ENCODE results near the gene APC2. TPM values are rescaled to one million over a fixed set of nuclear protein-coding genes. Genes with fewer than 3 reads are reported as not detected.

APC2 gene
- total RNA-seq, 1 donor from 2014 or later: 0.12 TPM

DNA sequence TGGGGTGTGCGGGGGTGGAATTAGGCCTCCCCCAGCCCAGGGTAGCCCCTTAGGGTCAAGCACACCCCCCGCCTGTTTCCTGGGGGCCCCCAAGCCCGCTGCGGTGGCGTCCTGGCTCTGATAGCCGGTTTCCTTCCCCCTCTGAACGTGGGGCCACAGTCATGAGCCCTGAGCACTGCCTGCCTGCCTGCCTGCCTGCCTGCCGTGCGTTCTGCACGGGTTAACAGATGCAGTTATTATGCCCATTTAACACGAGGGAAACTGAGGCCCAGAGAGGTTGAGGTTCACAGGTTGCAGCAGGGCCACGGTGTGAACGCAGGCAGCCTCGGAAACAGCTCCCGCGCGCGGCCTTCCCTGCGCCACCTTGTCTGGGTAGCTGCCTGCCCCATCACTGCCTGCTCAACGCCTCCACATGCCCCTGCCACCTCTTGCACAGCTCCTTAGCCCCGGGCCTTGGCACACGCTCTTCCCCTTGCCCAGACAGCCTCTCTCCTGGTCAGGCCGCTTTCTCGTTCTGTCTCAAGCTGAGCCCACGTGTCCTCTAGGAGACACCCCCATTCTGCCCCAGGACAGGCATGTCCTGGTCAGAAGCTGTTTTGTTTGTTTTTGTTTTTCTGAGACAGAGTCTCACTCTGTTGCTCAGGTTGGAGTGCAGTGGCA lies 47.4 kb upstream of the APC2 start:
- H3K36me3 ChIP-seq: no peaks in the 10 kb centered on the region
- peaks cover 29% of the 10 kb centered on the region for H3K27me3 ChIP-seq (ENCODE audit: low read depth)
- no peak overlapping the region for H3K4me3 ChIP-seq
- H3K9me3 ChIP-seq: no peaks in the 10 kb centered on the region
- intact Hi-C loops (cut with DNase I): no loop called here
- no peak overlapping the region for H3K27ac ChIP-seq
- DNase-seq (no peak), ATAC-seq (no peak)
- peaks cover 33% of the 10 kb centered on the region for H3K4me1 ChIP-seq
- TF ChIP-seq, protein P1, sequence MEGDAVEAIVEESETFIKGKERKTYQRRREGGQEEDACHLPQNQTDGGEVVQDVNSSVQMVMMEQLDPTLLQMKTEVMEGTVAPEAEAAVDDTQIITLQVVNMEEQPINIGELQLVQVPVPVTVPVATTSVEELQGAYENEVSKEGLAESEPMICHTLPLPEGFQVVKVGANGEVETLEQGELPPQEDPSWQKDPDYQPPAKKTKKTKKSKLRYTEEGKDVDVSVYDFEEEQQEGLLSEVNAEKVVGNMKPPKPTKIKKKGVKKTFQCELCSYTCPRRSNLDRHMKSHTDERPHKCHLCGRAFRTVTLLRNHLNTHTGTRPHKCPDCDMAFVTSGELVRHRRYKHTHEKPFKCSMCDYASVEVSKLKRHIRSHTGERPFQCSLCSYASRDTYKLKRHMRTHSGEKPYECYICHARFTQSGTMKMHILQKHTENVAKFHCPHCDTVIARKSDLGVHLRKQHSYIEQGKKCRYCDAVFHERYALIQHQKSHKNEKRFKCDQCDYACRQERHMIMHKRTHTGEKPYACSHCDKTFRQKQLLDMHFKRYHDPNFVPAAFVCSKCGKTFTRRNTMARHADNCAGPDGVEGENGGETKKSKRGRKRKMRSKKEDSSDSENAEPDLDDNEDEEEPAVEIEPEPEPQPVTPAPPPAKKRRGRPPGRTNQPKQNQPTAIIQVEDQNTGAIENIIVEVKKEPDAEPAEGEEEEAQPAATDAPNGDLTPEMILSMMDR (IDR thresholded peaks at IDR 0.05): no peak

DNA sequence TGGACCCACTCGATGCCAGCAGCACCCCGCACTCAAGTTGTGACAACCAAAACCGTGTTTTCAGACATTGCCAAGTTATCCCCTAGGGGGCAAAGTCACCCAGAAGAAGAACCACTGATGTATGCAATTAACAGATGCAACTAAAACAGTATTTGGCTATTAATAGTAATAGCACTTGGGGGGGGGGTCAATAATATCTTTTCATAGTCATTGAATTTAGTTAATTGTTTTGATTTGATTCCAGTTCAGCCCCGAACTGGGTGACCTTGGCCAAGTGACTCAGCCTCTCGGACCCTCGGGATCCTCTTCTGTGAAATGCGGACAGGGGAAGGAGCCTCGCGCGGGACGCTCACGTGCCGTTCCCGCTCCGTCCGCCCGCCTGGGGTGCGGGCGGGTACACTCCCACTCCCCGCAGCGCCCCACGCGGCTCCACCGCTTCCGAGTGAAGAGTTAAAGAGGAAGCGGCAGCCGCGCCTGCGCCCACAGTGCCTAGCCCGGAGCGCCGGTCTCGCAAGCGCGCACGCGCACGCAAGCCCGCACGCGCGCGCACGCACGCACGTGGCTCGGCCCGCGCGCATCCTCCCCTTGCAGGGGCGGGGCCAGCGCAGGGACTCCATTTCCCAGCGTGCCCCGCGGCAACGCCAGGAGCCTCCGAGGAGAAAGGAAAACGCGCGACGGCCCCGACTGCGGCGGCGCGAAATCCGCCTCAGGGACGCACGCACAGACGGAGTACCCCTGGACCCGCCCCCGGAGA lies 43.0 kb upstream of the APC2 start:
- H3K4me3 ChIP-seq: peak overlapping the region; percentile 58
- no peaks in the 10 kb centered on the region for H3K9me3 ChIP-seq
- TF ChIP-seq, protein P1 (IDR thresholded peaks at IDR 0.05): peak; percentile 42
- peak overlapping the region; percentile 41 for H3K27ac ChIP-seq
- peaks cover 13% of the 10 kb centered on the region for H3K27me3 ChIP-seq (ENCODE audit: low read depth)
- H3K4me1 ChIP-seq: peaks cover 50% of the 10 kb centered on the region
- peaks cover 17% of the 10 kb centered on the region for H3K36me3 ChIP-seq
- ATAC-seq: peak; percentile 92 to 95
- intact Hi-C loops (cut with DNase I): no loop called here
- DNase-seq: peak; percentile 100

DNA sequence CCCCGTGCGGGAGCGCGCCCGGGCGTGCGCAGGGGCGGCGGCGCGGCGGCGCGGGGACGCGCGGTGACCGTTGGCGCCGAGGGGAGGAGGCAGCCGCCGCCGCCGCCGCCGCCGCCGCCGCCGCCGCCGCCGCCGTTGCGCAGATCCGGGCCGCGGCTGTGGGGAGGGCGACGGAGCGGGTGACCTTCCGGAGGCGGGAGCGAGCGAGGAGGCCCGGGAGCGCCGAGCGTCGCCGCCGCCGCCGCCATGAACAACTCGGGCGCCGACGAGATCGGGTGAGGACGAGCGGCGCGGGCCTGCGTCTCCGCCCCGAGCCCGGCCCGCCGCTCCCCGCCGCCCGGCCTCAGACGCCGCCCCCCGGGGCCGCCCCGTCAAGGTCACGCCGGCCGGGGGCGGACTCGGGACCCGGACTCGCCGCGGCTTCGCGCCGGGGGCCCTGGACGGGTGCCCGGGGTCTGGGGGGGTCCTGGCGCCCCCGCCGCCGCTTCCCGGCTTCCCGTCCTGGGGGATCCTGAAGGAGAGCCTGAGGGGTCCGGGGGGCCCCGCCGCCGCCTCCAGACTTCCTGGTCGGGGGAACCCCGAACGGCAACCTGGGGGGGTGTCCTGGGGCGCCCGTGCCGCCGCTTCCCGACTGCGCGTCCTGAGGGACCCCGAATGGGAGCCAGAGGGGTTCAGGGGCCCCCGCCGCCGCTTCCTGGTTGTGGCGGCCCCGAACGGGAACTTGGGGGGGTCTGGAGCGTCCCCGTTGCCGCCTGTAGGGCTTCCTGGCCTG lies 42.2 kb upstream of the APC2 start, which contains the start of gene DAZAP1:
Gene DAZAP1, plus strand, starts transcription at position 59 of the 772 bp plus-strand sequence. Its CDS starts 188 bp downstream, at position 247.
- Histone ChIP-seq H3K9me3 (no peaks in the 10 kb centered on the region), H3K4me3 (peak within 1 kb of the TSS; percentile 95), H3K27me3 (ENCODE audit: low read depth) (peaks cover 5% of the 10 kb centered on the region), H3K27ac (peak within 1 kb of the TSS; percentile 97), H3K4me1 (peaks cover 50% of the 10 kb centered on the region), H3K36me3 (peaks cover 19% of the 10 kb centered on the region)
- intact Hi-C loops (cut with DNase I): no loop called here
- peak; percentile 73 for DNase-seq
- TF ChIP-seq, protein P1 (IDR thresholded peaks at IDR 0.05): no peak
- peak in 1 of 2 donors; percentile 9 for ATAC-seq

DNA sequence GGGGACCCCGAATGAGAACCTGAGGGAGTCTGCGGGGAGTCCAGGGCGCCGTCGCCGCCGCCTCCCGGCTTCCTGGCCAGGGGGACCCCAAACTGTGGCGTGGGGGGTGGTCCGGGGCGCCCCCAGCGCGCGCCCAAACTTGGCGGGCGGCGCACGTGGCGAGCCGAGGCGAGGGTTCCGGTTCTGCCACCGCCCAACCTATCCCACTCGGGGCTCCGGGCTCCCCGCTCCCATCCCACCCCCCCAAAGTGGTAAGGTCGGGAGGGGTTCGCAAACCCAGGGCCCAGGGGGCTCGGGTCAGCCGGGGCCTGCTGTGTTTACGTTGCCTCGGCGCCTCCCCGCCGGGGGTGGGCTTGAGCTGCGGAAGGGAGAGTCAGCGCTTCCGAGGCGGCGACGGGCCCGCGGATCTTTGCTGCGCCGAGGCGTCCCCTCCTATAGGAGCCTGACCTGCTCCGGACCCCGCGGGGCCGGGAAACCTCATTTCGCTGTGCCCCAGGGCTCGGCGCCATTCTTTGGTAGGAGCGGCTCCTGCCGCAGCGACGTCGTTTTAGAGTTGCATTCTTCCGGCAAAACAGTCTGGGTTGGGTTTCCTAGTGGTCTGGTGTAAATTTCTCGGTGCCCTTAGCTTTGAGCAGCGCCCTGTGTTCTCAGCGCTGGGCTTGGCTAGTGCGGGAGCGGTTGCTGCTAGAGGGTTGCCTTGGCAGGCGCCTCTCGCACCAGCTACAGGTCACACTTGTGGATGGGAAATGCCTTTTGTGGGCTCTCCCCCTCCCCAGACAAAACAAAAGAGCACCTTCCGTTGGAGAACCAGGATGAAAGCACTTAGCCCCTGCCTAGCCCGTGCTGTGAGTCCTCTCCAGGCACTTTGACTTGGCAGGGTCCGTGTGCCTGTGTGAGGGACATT lies 41.4 kb upstream of the APC2 start:
- Histone ChIP-seq H3K9me3 (no peaks in the 10 kb centered on the region), H3K36me3 (peaks cover 27% of the 10 kb centered on the region), H3K27ac (peak overlapping the region; percentile 97), H3K4me3 (peak overlapping the region; percentile 95), H3K4me1 (peaks cover 56% of the 10 kb centered on the region), H3K27me3 (ENCODE audit: low read depth) (no peaks in the 10 kb centered on the region)
- DNase-seq (peak; percentile 79), ATAC-seq (peak; percentile 36 to 48)
- TF ChIP-seq, protein P1 (IDR thresholded peaks at IDR 0.05): no peak
- intact Hi-C loops (cut with DNase I): no loop called here

Data from lower lobe of right lung (tissue), 2 donors.